OCI-M1 (cell line): ENCODE measurements around the gene TMEM14A.
"Not testable (repeated sequence)": the region's sequence is repeated elsewhere in the genome, so short reads cannot be mapped to it uniquely, and the experiment has no call there.

Source experiments
- DNase-seq: peaks from one replicate; lab custom pipeline; 2025; lab: John Stamatoyannopoulos, UW

The TMEM14A gene

GRCh38 chr6:52670502-52671409 lies at the start of gene TMEM14A:
Gene TMEM14A, plus strand, starts transcription at chr6:52671113. Its CDS starts 5,990 bp downstream, at chr6:52677103.
- DNase-seq: peak; percentile 95

GRCh38 chr6:52621631-52622030 lies 49.3 kb upstream of the TMEM14A start:
- DNase-seq: no peak

GRCh38 chr6:52622810-52623209 lies 48.1 kb upstream of the TMEM14A start:
- DNase-seq: no peak

- peak; percentile 60 for DNase-seq
Observed at GRCh38 chr6:52632011-52632410, 38.9 kb upstream of the TMEM14A start.

GRCh38 chr6:52634211-52634610 lies 36.7 kb upstream of the TMEM14A start:
- no peak for DNase-seq

GRCh38 chr6:52635049-52635577 lies 35.8 kb upstream of the TMEM14A start:
- peak; percentile 42 for DNase-seq

GRCh38 chr6:52636830-52637229 lies 34.1 kb upstream of the TMEM14A start:
- no peak for DNase-seq

- no peak for DNase-seq
Observed at GRCh38 chr6:52639493-52639892, 31.4 kb upstream of the TMEM14A start.

- no peak for DNase-seq
Observed at GRCh38 chr6:52640170-52640569, 30.7 kb upstream of the TMEM14A start.

GRCh38 chr6:52640916-52641315 lies 30.0 kb upstream of the TMEM14A start:
- no peak for DNase-seq

GRCh38 chr6:52641388-52641787 lies 29.5 kb upstream of the TMEM14A start:
- peak; percentile 42 for DNase-seq

- peak; percentile 84 for DNase-seq
Observed at GRCh38 chr6:52641826-52642225, 29.1 kb upstream of the TMEM14A start.

- no peak for DNase-seq
Observed at GRCh38 chr6:52642368-52642767, 28.5 kb upstream of the TMEM14A start.

GRCh38 chr6:52643158-52643557 lies 27.8 kb upstream of the TMEM14A start:
- peak; percentile 55 for DNase-seq

GRCh38 chr6:52644253-52644652 lies 26.7 kb upstream of the TMEM14A start:
- no peak for DNase-seq

GRCh38 chr6:52645976-52646375 lies 24.9 kb upstream of the TMEM14A start:
- no peak for DNase-seq

GRCh38 chr6:52647199-52647598 lies 23.7 kb upstream of the TMEM14A start:
- DNase-seq: no peak

- no peak for DNase-seq
Observed at GRCh38 chr6:52649536-52650160, 21.3 kb upstream of the TMEM14A start.

GRCh38 chr6:52650941-52651340 lies 20.0 kb upstream of the TMEM14A start:
- peak; percentile 49 for DNase-seq

GRCh38 chr6:52653151-52653550 lies 17.8 kb upstream of the TMEM14A start:
- DNase-seq: no peak

GRCh38 chr6:52654007-52654406 lies 16.9 kb upstream of the TMEM14A start:
- no peak for DNase-seq

GRCh38 chr6:52654592-52654991 lies 16.3 kb upstream of the TMEM14A start:
- DNase-seq: no peak

GRCh38 chr6:52655941-52656340 lies 15.0 kb upstream of the TMEM14A start:
- not testable (repeated sequence) for DNase-seq
